ENCODE data around the gene SCLY. TPM values are rescaled to one million over a fixed set of nuclear protein-coding genes. Genes with fewer than 3 reads are reported as not detected.

The SCLY gene
- total and polyA plus RNA-seq, 7 donors: 4.6 to 10.1 (median 6.5) TPM

DNA sequence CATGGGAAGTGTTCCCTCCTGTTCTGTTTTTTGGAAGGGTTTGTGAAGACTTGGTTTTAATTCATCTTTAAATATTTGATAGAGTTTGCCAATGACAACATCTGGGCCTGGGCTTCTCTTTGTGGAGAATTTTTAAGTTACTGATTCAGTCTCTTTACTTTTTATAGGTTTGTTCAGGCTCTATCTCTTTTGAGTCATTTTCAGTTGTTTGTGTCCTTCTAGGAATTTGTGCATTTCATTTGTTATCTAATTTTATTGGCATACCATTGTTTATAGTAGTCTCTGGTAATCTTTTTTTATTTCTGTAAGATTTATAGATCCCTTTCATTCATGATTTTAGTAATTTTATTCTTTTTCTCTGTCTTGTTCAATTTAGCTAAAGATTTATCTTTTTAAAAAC lies 14.6 kb downstream of the SCLY start:
- intact Hi-C loops (cut with DNase I): no loop called here
- Histone ChIP-seq H3K4me3 (no peak overlapping the region), H3K27me3 (ENCODE audit: insufficient read depth in 3 of 3, low read length in 2 of 3) (no peaks in the 10 kb centered on the region), H3K27ac (no peak overlapping the region), H3K36me3 (ENCODE audit: insufficient read depth in 1 of 2, low read depth in 1 of 2) (peaks cover 0 to 7% of the 10 kb centered on the region in 2 donors), H3K4me1 (no peaks in the 10 kb centered on the region), H3K9me3 (no peaks in the 10 kb centered on the region)
- DNase-seq: no peak
- TF ChIP-seq, protein P1, sequence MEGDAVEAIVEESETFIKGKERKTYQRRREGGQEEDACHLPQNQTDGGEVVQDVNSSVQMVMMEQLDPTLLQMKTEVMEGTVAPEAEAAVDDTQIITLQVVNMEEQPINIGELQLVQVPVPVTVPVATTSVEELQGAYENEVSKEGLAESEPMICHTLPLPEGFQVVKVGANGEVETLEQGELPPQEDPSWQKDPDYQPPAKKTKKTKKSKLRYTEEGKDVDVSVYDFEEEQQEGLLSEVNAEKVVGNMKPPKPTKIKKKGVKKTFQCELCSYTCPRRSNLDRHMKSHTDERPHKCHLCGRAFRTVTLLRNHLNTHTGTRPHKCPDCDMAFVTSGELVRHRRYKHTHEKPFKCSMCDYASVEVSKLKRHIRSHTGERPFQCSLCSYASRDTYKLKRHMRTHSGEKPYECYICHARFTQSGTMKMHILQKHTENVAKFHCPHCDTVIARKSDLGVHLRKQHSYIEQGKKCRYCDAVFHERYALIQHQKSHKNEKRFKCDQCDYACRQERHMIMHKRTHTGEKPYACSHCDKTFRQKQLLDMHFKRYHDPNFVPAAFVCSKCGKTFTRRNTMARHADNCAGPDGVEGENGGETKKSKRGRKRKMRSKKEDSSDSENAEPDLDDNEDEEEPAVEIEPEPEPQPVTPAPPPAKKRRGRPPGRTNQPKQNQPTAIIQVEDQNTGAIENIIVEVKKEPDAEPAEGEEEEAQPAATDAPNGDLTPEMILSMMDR (IDR thresholded peaks at IDR 0.05): no peak
- ATAC-seq: no peak

DNA sequence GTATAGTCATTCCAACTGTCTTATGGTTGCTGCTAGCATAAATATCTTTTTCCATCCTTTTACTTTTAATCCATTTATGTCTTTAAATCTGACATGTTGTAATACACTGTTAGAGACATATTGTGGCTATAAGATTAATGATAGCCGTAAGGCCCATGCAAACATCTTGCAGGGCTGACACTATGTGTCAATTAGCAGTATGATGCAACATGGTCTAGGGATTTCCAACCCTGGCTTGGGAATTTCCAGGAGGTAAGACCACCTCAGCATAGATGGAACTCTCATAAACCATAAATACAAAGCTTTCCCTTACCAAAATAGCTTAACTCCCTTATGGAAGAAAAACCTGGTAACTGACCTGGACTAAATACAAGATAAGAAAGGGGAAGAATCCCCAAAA lies 16.5 kb downstream of the SCLY start:
- H3K4me1 ChIP-seq: no peaks in the 10 kb centered on the region
- TF ChIP-seq, protein P1 (IDR thresholded peaks at IDR 0.05): no peak
- ATAC-seq: no peak
- intact Hi-C loops (cut with DNase I): no loop called here
- no peak overlapping the region for H3K4me3 ChIP-seq
- peaks cover 0 to 12% of the 10 kb centered on the region in 2 donors for H3K36me3 ChIP-seq (ENCODE audit: insufficient read depth in 1 of 2, low read depth in 1 of 2)
- DNase-seq: no peak
- H3K27ac ChIP-seq: no peak overlapping the region
- WGBS, 3 donors: 95 to 100% (median 100%) methylated on average over 1 of the region's 1 CpG
- no peaks in the 10 kb centered on the region for H3K27me3 ChIP-seq (ENCODE audit: insufficient read depth in 3 of 3, low read length in 2 of 3)
- no peaks in the 10 kb centered on the region for H3K9me3 ChIP-seq

DNA sequence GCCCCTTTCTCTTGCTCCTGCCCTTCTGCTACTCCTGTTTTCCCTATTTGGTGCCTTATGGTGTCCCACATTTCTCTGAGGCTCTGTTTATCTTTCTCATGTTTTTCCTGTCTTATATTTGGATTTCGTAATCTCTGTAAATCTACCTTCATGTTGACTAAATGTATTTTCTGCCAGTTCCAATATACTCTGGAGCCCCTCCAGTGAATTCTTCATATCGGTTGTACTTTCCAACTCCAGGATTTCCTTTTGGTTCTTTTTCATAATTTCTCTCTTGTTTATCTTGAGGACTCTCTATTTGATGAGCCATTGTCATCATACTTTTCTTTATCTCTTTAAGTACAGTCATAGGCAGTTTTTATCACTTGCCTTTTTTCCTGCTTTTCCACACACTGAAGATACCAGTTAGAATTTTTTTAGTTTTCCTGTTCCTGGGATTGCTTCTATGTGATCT lies 19.1 kb downstream of the SCLY start:
- WGBS, 3 donors: 88 to 97% (median 94%) methylated on average over 2 of the region's 2 CpGs
- intact Hi-C loops (cut with DNase I): no loop called here
- DNase-seq: no peak
- H3K4me3 ChIP-seq: no peak overlapping the region
- TF ChIP-seq, protein P1 (IDR thresholded peaks at IDR 0.05): no peak
- no peaks in the 10 kb centered on the region for H3K4me1 ChIP-seq
- no peaks in the 10 kb centered on the region for H3K27me3 ChIP-seq (ENCODE audit: insufficient read depth in 3 of 3, low read length in 2 of 3)
- no peaks in the 10 kb centered on the region for H3K9me3 ChIP-seq
- ATAC-seq: no peak
- H3K27ac ChIP-seq: no peak overlapping the region
- H3K36me3 ChIP-seq (ENCODE audit: insufficient read depth in 1 of 2, low read depth in 1 of 2): peaks cover 3 to 28% of the 10 kb centered on the region in 2 donors

DNA sequence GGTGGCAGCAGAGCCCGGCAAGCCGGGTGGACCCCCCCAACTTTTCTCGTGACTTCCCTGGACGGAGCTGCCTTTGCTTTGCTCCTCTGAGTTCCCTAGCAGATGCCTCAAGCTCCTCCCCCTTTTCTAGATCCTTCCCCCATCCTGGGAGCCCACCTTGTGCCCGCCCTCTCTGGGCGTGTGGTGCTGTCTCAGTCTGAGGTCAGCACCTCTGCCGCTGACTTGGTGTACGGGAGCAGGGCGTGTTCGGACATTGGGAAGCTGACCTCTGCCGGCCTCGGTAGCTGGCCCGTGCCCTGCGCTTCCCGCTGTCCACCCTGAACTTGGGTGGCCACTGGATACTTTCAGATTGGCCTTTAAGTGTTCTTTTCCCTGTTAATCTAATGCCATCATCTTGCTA lies 19.7 kb downstream of the SCLY start:
- no peak for ATAC-seq
- 95 to 97% (median 96%) methylated on average over 15 of the region's 15 CpGs for WGBS, 3 donors
- H3K27ac ChIP-seq: no peak overlapping the region

DNA sequence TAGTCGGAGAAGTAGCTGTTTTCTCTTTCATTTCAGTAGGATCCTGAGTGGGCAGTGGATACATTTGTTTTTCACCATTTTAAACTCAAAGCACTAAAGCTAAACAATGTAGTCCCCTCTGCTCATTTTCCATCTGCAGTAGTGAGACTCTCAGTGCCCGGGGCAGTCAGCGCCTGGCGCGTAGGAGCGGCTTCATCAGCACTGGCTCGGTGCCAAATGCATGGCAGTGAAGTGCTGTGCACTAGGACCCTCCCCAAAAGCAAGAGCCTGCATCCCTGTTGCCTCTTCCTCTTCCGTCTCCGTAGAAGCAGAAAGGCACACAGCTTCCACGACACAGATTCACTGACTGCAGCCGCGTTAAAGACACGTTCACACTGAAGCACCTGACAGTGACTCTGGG lies 20.3 kb downstream of the SCLY start:
- Histone ChIP-seq H3K9me3 (no peaks in the 10 kb centered on the region), H3K27me3 (ENCODE audit: insufficient read depth in 3 of 3, low read length in 2 of 3) (no peaks in the 10 kb centered on the region), H3K4me3 (no peak overlapping the region), H3K27ac (no peak overlapping the region), H3K36me3 (ENCODE audit: insufficient read depth in 1 of 2, low read depth in 1 of 2) (peaks cover 3 to 28% of the 10 kb centered on the region in 2 donors), H3K4me1 (no peaks in the 10 kb centered on the region)
- intact Hi-C loops (cut with DNase I): no loop called here
- WGBS, 3 donors: 93 to 96% (median 94%) methylated on average over 13 of the region's 13 CpGs
- TF ChIP-seq, protein P1 (IDR thresholded peaks at IDR 0.05): no peak
- DNase-seq: peak in 1 of 2 donors; percentile 37
- no peak for ATAC-seq

More for the DNA sequence above, 19.7 kb downstream of the SCLY start:
- H3K4me1 ChIP-seq: no peaks in the 10 kb centered on the region
- H3K36me3 ChIP-seq (ENCODE audit: insufficient read depth in 1 of 2, low read depth in 1 of 2): peaks cover 3 to 28% of the 10 kb centered on the region in 2 donors
- H3K9me3 ChIP-seq: no peaks in the 10 kb centered on the region
- no peaks in the 10 kb centered on the region for H3K27me3 ChIP-seq (ENCODE audit: insufficient read depth in 3 of 3, low read length in 2 of 3)
- no peak overlapping the region for H3K4me3 ChIP-seq
- no peak for DNase-seq
- intact Hi-C loops (cut with DNase I): no loop called here
- TF ChIP-seq, protein P1 (IDR thresholded peaks at IDR 0.05): no peak

Data from psoas muscle (tissue), 8 donors.